NCI-H1417 treated with DMSO at 0.1 percent for 48 hours (cell line): ENCODE measurements around the gene DCANP1.
A peak's percentile ranks its signal among the peaks of the same experiment; 100 is the strongest.
"Not testable (repeated sequence)": the region's sequence is repeated elsewhere in the genome, so short reads cannot be mapped to it uniquely, and the experiment has no call there.

Experiments
- DNase-seq: peaks from one replicate; lab custom pipeline; 2025; lab: John Stamatoyannopoulos, UW

The DCANP1 gene

DNA sequence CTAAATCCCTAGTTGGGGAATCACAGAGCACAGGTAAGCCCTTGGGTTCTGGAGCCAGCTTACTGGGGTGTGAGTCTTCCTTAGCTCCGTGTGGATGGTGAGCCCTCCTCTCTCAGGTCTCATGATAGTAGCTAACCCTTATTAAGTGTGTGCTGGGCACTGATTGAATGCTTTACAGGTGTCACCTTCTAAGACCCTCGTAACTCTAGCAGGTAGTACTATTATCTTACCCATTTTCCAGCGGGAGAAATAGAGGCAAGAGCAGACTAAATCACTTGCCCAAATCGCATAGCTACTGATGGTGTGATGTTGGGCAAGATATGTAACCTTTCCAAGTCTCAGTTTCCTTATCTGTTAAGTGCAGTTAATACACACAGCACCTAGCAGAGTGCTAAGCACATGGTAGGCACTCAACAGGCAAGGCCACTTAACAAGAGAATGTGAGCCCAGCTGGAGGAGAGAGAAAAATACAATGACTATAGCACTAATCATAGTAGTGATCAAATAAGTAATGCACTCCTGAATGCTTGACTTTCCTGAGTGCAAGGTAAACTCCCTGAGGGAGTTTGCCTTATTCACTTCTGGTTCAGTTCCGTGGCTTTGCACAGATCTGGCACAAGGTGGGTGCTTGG lies at the start of gene DCANP1:
Gene DCANP1, minus strand, starts transcription at position 51 of the 632 bp plus-strand sequence. CDS start 240 bp downstream, outside the sequence.
- DNase-seq, result no peak

GRCh38 chr5:135495531-135495930 lies 48.4 kb upstream of the DCANP1 start:
- DNase-seq, result not testable (repeated sequence)

GRCh38 chr5:135494196-135494595 lies 47.0 kb upstream of the DCANP1 start:
- no peak for DNase-seq

DNA sequence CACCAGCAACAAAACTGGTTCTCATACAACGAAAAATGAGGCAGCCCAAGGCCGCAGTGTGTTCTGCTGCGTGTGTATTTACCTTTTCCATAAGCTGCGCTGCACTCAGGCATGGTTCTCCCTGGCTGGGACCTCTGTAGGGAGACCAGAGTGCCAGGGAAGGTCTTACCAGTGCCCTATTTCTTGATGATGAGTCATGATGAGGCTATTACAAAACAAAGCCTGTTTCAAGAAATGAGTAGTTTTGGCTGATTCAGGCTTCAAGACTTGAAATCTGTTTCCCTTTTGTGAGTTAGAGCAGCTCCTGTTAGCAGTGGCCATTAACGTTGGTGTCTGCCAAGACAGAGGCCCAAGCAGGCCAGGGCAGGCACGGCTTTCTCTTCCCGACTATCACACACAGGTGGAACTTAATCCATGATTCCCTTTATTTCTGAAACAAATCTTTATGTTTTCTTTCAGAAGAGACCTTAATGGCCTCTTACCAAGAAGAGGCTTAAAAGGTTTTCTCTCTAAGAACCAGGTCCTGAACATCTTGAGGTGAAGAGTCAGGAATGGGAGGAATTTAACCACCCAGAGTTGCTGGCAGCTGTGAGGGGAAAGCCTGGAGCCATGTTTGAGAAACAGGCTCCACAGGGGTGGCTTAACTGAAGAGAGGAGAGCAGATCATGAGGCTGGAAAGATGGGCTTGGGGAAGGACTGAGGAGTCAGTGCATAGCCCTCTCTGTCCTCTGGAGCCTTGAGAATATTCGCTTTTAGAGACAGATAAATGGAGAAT lies 46.4 kb upstream of the DCANP1 start:
- DNase-seq, result no peak

DNA sequence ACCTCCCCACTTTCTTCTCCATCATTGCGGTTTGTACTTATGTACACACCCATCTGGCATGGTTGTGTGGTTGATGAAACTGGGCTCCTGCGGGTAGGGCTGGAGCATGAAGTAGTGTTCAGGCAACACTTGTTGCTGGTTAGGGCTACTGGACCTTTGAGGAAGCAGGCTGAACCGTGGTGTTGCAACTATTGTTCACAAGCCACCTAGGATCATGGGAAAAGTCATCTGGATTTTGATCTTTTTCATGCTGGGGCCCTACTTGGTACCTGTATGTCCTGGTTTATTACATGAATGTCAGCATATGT lies 45.1 kb upstream of the DCANP1 start:
- DNase-seq, result no peak

DNA sequence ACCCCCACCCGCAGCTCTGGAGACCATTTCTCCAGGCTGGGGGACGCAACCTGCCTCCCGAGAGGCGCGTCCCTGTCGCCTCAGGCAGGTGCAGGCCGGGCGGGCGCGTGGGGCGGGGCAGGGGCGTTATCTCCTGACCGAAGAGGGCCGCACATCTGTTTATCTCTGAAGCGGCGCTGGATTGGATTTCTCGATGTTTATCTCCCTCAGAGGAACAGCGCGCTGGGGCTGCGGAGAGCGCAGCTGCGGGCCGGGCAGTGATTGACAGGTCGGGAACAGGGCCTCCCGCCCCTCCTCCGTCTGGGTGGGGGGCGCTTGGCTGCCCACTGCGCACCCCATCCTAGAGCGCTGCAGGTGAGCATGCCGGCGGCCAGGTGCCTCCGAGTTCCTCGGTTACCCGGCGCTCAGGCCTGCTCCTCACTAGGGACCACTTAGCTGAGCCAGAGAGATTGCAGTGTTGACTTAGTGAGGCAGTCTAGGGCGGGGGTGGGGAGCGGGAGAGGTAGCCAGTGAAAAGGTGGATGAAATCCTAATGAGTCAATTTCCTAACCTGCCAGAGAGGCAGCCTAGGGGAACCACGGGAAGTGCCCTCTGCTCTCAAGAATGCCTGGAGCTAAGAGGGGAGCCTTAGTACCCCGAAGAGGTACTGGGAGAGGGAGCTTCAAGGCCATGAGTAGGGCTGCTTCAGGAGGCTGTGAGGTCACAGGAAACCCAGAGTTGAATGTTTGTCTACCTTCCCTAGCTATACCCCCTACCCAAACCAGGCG lies 44.6 kb upstream of the DCANP1 start:
- DNase-seq, result peak; percentile 59

DNA sequence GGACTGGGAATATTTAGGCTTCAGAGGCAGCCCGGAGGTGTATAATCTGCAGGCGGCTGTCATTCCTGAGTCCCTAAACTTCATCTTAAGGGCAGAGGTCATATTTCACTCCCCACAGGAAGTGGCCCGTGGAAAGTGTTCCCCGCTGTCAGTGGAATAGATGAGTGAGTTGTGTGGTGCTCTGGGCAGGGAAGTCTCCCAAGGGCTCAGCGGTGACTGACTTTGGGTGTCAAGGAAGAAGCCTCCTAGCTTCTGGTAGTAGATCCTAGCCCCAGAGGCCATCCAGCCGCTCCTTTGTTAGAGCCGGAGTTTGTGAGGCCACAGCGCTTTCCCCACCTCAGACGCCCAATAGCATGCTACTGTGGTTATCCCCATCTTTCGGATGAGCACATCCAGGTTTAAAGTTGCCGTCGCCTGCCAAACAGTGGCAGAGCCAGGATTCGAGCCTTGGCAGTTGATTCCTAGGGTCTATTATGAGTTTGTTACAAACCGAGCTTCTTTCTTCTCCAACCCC lies 43.9 kb upstream of the DCANP1 start:
- DNase-seq, result no peak

DNA sequence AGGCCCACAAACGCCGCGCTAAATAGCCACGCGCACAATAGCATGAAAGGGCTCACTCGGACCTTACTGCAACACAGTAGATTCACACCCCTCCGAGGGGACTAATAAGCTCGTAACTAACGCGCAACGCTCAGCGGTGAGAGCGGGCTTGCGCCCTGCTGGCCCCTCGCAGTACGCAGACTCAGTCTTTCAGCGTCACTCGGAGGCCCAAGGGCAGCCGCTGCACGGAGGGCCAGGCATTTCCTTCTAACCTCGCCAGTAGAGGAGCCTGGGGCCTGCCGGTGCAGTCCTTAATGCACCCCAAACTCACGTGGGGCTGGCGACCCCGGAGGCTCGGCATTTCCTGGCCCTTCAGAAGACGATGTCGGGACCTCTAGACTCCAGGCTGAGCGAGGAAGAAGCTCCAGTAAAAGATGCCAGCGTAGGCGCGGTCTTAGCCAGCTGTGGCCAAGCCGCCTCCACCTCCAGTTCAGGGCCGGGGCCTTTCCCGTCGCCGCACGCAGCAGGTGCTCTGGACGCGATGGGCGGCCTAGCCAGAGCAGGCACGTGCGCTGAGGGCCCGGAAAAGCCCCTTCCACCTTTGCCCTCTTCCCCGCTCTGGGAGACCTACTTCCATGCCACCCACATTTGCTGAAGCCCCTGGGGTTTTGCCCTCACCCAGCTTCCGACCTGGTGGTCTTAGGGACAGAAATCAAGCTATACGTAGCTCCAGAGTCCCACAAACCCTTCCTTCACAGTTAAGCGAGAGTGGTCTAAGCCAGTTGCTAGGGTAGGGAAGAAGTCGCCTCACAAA lies 43.3 kb upstream of the DCANP1 start:
- DNase-seq, result no peak

- no peak for DNase-seq
Observed at GRCh38 chr5:135489466-135490244, 42.5 kb upstream of the DCANP1 start.

GRCh38 chr5:135488727-135489465 lies 41.7 kb upstream of the DCANP1 start:
- peak; percentile 61 for DNase-seq

- DNase-seq, result no peak
Observed at GRCh38 chr5:135487839-135488514, 40.8 kb upstream of the DCANP1 start.

GRCh38 chr5:135487037-135487395 lies 39.9 kb upstream of the DCANP1 start:
- no peak for DNase-seq

GRCh38 chr5:135486131-135487036 lies 39.2 kb upstream of the DCANP1 start:
- DNase-seq, result no peak

GRCh38 chr5:135484674-135485086 lies 37.5 kb upstream of the DCANP1 start:
- DNase-seq, result no peak

DNA sequence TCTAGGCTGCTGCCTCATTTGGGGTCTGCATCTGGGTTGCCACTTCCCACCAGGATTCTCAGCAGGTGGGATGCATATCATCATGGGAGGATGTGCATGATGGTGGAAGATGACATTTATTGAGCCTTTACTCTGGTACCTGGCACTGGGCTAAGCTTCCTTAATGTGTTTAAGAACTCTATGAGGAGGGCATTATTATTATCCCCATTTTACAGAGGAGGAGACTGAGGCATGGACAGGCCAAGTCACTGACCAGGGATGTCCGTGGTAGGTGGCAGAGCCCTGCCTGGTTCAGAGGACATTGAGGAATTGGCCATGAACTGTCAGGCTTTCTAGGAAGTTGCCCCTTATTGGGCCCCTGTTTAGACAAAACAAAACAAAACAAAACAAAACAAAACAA lies 36.1 kb upstream of the DCANP1 start:
- no peak for DNase-seq

DNA sequence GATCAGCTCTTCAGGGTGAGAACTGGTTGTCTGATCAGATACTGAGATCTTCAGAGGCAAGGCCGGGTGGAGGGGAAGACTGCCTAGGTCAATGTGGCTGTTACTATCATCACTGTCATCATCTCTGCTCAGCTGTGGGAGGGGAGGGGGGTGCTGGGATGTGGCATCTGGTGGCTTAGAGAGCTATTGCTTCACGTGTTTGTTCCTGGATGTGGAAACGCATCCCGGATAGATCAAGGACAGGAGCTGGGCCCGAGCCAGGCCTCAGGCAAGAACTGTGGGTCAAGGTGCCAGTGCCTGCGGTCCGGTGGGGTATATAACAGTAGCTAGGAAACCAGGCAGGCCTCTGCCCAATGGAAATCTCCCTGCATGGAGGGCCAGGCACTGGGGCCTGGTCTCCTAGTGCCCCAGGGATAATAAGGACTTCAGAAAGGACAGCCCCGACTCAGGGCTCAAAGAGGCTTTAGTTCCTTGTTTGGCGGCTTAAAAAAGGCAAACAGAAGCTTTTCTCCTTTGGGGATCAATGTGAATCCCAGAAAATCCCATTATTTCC lies 35.3 kb upstream of the DCANP1 start:
- DNase-seq, result no peak

DNA sequence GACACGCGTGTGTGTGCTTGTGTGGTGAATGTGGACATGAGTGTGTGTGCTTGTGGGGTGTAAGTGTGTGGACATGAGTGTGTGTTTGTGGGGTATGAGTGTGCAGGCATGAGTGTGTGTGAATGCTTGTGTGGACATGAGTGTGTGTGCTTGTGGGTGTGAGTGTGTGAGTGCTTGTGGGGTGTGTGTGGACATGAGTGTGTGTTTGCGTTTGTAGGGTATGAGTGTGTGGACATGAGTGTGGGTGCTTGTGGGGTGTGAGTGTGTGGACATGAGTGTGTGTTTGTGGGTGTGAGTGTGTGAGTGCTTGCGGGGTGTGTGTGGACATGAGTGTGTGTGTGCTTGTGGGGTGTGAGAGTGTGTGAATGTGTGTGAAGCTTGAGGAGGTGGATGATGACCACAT lies 34.8 kb upstream of the DCANP1 start:
- no peak for DNase-seq

DNA sequence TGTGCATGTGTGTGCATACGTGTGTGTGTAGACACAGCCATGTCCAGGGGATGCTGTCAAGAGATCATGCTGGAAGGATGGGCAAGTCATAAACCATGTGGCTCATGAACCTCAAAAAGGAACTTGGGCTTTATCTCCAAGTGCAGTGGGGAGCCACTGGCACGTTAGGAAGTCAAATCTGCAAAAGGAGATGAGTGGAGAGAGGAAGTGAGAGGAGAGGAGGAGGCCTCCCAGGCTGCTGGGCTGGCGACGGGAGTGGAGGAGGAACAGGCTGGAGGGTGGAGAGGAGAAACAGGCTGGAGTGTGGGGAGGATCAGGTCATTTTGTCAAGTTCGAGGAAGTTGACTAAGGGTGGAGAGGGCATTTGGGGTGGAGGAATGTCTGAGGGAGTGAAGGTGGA lies 34.2 kb upstream of the DCANP1 start:
- DNase-seq, result no peak

- DNase-seq, result no peak
Observed at GRCh38 chr5:135480511-135480910, 33.4 kb upstream of the DCANP1 start.
